Nucleus accumbens (tissue), 56 donors: ENCODE results near the gene SSH2.
"Not testable (repeated sequence)": the region's sequence is repeated elsewhere in the genome, so short reads cannot be mapped to it uniquely, and the experiment has no call there.

Experiments used
- DNase-seq, 56 donors: peaks; one replicate each; lab custom pipeline; 2025; lab: John Stamatoyannopoulos, UW

Gene SSH2

GRCh38 chr17:29753845-29754439 lies 176.1 kb downstream of the SSH2 start:
- no peak for DNase-seq

- DNase-seq, result no peak
Observed at GRCh38 chr17:29749045-29749825, 180.8 kb downstream of the SSH2 start.

GRCh38 chr17:29748400-29748799 lies 181.6 kb downstream of the SSH2 start:
- DNase-seq, result no peak

- DNase-seq, result no peak
Observed at GRCh38 chr17:29747660-29748059, 182.4 kb downstream of the SSH2 start.

GRCh38 chr17:29746669-29747068 lies 183.4 kb downstream of the SSH2 start:
- DNase-seq, result no peak

- DNase-seq, result no peak
Observed at GRCh38 chr17:29744121-29744520, 185.9 kb downstream of the SSH2 start.

GRCh38 chr17:29742210-29742513 lies 187.9 kb downstream of the SSH2 start:
- DNase-seq, result no peak

- peak in 1 of 56 donors; percentile 6 for DNase-seq
Observed at GRCh38 chr17:29740017-29740416, 190.0 kb downstream of the SSH2 start.

GRCh38 chr17:29734640-29735039 lies 195.4 kb downstream of the SSH2 start:
- no peak for DNase-seq

GRCh38 chr17:29733166-29733565 lies 196.9 kb downstream of the SSH2 start:
- DNase-seq, result no peak

GRCh38 chr17:29732613-29733012 lies 197.4 kb downstream of the SSH2 start:
- DNase-seq, result no peak

- DNase-seq, result no peak
Observed at GRCh38 chr17:29732209-29732608, 197.8 kb downstream of the SSH2 start.

- no peak for DNase-seq
Observed at GRCh38 chr17:29731589-29731929, 198.5 kb downstream of the SSH2 start.

- no peak for DNase-seq
Observed at GRCh38 chr17:29728490-29728889, 201.5 kb downstream of the SSH2 start.

- DNase-seq, result no peak
Observed at GRCh38 chr17:29726715-29727252, 203.2 kb downstream of the SSH2 start.

GRCh38 chr17:29725408-29725807 lies 204.6 kb downstream of the SSH2 start:
- not testable (repeated sequence) for DNase-seq

- no peak for DNase-seq
Observed at GRCh38 chr17:29723278-29724047, 206.6 kb downstream of the SSH2 start.

- peak in 2 of 56 donors; percentile 7 to 10 for DNase-seq
Observed at GRCh38 chr17:29722411-29723198, 207.4 kb downstream of the SSH2 start.

GRCh38 chr17:29720551-29720950 lies 209.5 kb downstream of the SSH2 start:
- DNase-seq, result no peak

GRCh38 chr17:29719469-29719868 lies 210.6 kb downstream of the SSH2 start:
- no peak for DNase-seq
